Mononuclear cell (primary cell): ENCODE results near the gene PPM1D. TPM values are rescaled to one million over a fixed set of nuclear protein-coding genes. Genes with fewer than 3 reads are reported as not detected.

Experiments used
- H3K27me3 ChIP-seq: 2 replicates; pipeline ENCODE4 v1.6.0; 2011; ENCODE audit warnings: low read length, control low read depth; ENCODE audit not compliant: insufficient read depth
- H3K4me1 ChIP-seq: 2 replicates; pipeline ENCODE4 v1.5.1; 2011; ENCODE audit warnings: mild to moderate bottlenecking, low read length, control low read depth; ENCODE audit not compliant: insufficient read depth
- H3K4me3 ChIP-seq: 2 replicates; pipeline ENCODE4 v1.5.1; 2011; ENCODE audit warnings: mild to moderate bottlenecking, low read length, moderate library complexity
- H3K9me3 ChIP-seq: 2 replicates; pipeline ENCODE4 v1.5.1; 2011; ENCODE audit warnings: low read depth, mild to moderate bottlenecking, control low read depth, low read length
- total RNA-seq: library from RNA; depleted of rRNA; stranded (reverse); fragments of >200 nt; gene quantifications from one replicate; pipeline ENCODE4 v1.2.3, GENCODE V29; 2012

Gene PPM1D
- total RNA-seq, 1 donor, result 14.8 TPM

GRCh38 chr17:60627124-60627523, 27.1 kb downstream of the PPM1D start:
- H3K27me3 ChIP-seq, result no peaks in the 10 kb centered on the region
- H3K9me3 ChIP-seq, result no peaks in the 10 kb centered on the region
- H3K4me3 ChIP-seq, result no peak overlapping the region
- no peaks in the 10 kb centered on the region for H3K4me1 ChIP-seq

GRCh38 chr17:60628252-60628889, 28.4 kb downstream of the PPM1D start:
- Histone ChIP-seq H3K4me1 (no peaks in the 10 kb centered on the region), H3K27me3 (no peaks in the 10 kb centered on the region), H3K9me3 (no peaks in the 10 kb centered on the region), H3K4me3 (no peak overlapping the region)

GRCh38 chr17:60629120-60629519, 29.1 kb downstream of the PPM1D start:
- H3K27me3 ChIP-seq, result no peaks in the 10 kb centered on the region
- H3K4me1 ChIP-seq, result no peaks in the 10 kb centered on the region
- no peak overlapping the region for H3K4me3 ChIP-seq
- no peaks in the 10 kb centered on the region for H3K9me3 ChIP-seq

GRCh38 chr17:60630352-60630751, 30.4 kb downstream of the PPM1D start:
- no peak overlapping the region for H3K4me3 ChIP-seq
- H3K9me3 ChIP-seq, result no peaks in the 10 kb centered on the region
- H3K4me1 ChIP-seq, result no peaks in the 10 kb centered on the region
- H3K27me3 ChIP-seq, result no peaks in the 10 kb centered on the region

- Histone ChIP-seq H3K4me3 (no peak overlapping the region), H3K9me3 (no peaks in the 10 kb centered on the region), H3K27me3 (no peaks in the 10 kb centered on the region), H3K4me1 (no peaks in the 10 kb centered on the region)
Measured at GRCh38 chr17:60631119-60631518, 31.1 kb downstream of the PPM1D start.

GRCh38 chr17:60637683-60638082, 37.7 kb downstream of the PPM1D start:
- no peaks in the 10 kb centered on the region for H3K9me3 ChIP-seq
- H3K27me3 ChIP-seq, result no peaks in the 10 kb centered on the region
- H3K4me1 ChIP-seq, result no peaks in the 10 kb centered on the region
- no peak overlapping the region for H3K4me3 ChIP-seq

- Histone ChIP-seq H3K4me1 (no peaks in the 10 kb centered on the region), H3K27me3 (no peaks in the 10 kb centered on the region), H3K4me3 (no peak overlapping the region), H3K9me3 (no peaks in the 10 kb centered on the region)
Measured at GRCh38 chr17:60639019-60639330, 39.0 kb downstream of the PPM1D start.

GRCh38 chr17:60640503-60640902, 40.5 kb downstream of the PPM1D start:
- Histone ChIP-seq H3K4me1 (no peaks in the 10 kb centered on the region), H3K4me3 (no peak overlapping the region), H3K27me3 (no peaks in the 10 kb centered on the region), H3K9me3 (no peaks in the 10 kb centered on the region)

GRCh38 chr17:60641126-60641525, 41.1 kb downstream of the PPM1D start:
- H3K9me3 ChIP-seq, result no peaks in the 10 kb centered on the region
- H3K27me3 ChIP-seq, result no peaks in the 10 kb centered on the region

GRCh38 chr17:60641810-60642220, 41.8 kb downstream of the PPM1D start:
- Histone ChIP-seq H3K4me1 (no peaks in the 10 kb centered on the region), H3K4me3 (no peak overlapping the region), H3K27me3 (no peaks in the 10 kb centered on the region), H3K9me3 (no peaks in the 10 kb centered on the region)

More at GRCh38 chr17:60641126-60641525, 41.1 kb downstream of the PPM1D start:
- Histone ChIP-seq H3K4me3 (no peak overlapping the region), H3K4me1 (no peaks in the 10 kb centered on the region)

GRCh38 chr17:60645918-60646523, 46.0 kb downstream of the PPM1D start:
- no peak overlapping the region for H3K4me3 ChIP-seq

GRCh38 chr17:60646701-60647100, 46.7 kb downstream of the PPM1D start:
- no peak overlapping the region for H3K4me3 ChIP-seq
- no peaks in the 10 kb centered on the region for H3K4me1 ChIP-seq
- no peaks in the 10 kb centered on the region for H3K27me3 ChIP-seq
- H3K9me3 ChIP-seq, result no peaks in the 10 kb centered on the region

More at GRCh38 chr17:60645918-60646523, 46.0 kb downstream of the PPM1D start:
- Histone ChIP-seq H3K27me3 (no peaks in the 10 kb centered on the region), H3K9me3 (no peaks in the 10 kb centered on the region), H3K4me1 (no peaks in the 10 kb centered on the region)

- Histone ChIP-seq H3K9me3 (no peaks in the 10 kb centered on the region), H3K27me3 (no peaks in the 10 kb centered on the region), H3K4me3 (no peak overlapping the region), H3K4me1 (peaks cover under 1% of the 10 kb centered on the region)
Measured at GRCh38 chr17:60647705-60648104, 47.7 kb downstream of the PPM1D start.

- Histone ChIP-seq H3K4me1 (peaks cover 4% of the 10 kb centered on the region), H3K27me3 (no peaks in the 10 kb centered on the region), H3K4me3 (no peak overlapping the region)
Measured at GRCh38 chr17:60652454-60653247, 52.7 kb downstream of the PPM1D start.

GRCh38 chr17:60653569-60653968, 53.6 kb downstream of the PPM1D start:
- H3K9me3 ChIP-seq, result no peaks in the 10 kb centered on the region
- no peaks in the 10 kb centered on the region for H3K27me3 ChIP-seq
- H3K4me1 ChIP-seq, result peaks cover 4% of the 10 kb centered on the region
- H3K4me3 ChIP-seq, result no peak overlapping the region

More at GRCh38 chr17:60652454-60653247, 52.7 kb downstream of the PPM1D start:
- H3K9me3 ChIP-seq, result no peaks in the 10 kb centered on the region
